Neural cell (in vitro differentiated cells): ENCODE measurements around the gene GNPTAB.

ENCODE experiments used
- CTCF ChIP-seq: fragments of 450-650 bp; IDR thresholded peaks from 2 replicates; pipeline ENCODE4 v1.5.1; 2014; ENCODE audit warnings: antibody characterized with exemption, mild to moderate bottlenecking, moderate library complexity; ENCODE audit not compliant: poor library complexity, severe bottlenecking
- EP300 ChIP-seq: fragments of 450-650 bp; conservative IDR thresholded peaks from 2 replicates; pipeline ENCODE4 v1.6.1; 2014; ENCODE audit warnings: antibody characterized with exemption, mild to moderate bottlenecking, moderate library complexity; ENCODE audit not compliant: poor library complexity, severe bottlenecking
- EZH2 ChIP-seq: fragments of 200-600, 300-800 bp; shearing (Covaris generic), sonication (generic); IDR thresholded peaks from 2 replicates; pipeline ENCODE4 v1.6.1; 2014; ENCODE audit warnings: antibody characterized with exemption, low read length, borderline replicate concordance, mild to moderate bottlenecking; ENCODE audit not compliant: insufficient read depth, poor library complexity, severe bottlenecking
- POLR2AphosphoS5 ChIP-seq: IDR thresholded peaks from 2 replicates; pipeline ENCODE4 v1.6.1; 2012
- RAD21 ChIP-seq: fragments of 450-650 bp; conservative IDR thresholded peaks from 2 replicates; pipeline ENCODE4 v1.6.1; 2014; ENCODE audit warnings: antibody characterized with exemption, mild to moderate bottlenecking, moderate library complexity

GRCh38 chr12:101852998-101853397 lies 22.2 kb upstream of the GNPTAB start:
- TF ChIP-seq CTCF = no peak
- no peak for TF ChIP-seq EZH2
- no peak for TF ChIP-seq POLR2AphosphoS5
- no peak for TF ChIP-seq EP300
- no peak for TF ChIP-seq RAD21
